Fibroblast of lung (primary cell): ENCODE measurements around the gene ZNF526. TPM values are rescaled to one million over a fixed set of nuclear protein-coding genes. Genes with fewer than 3 reads are reported as not detected.

ENCODE experiments used
- DNase-seq, 2 donors: peaks; one replicate each; pipeline versions ENCODE4 v3.0.0 to v3.0.0-alpha.2; 2010; ENCODE audit warnings: low read depth in 2 of 2
- H2AFZ ChIP-seq: 2 replicates; pipeline ENCODE4 v1.5.1; 2012; ENCODE audit warnings: low read length, control low read depth, inconsistent platforms
- H3K27ac ChIP-seq: 2 replicates; pipeline ENCODE4 v1.5.1; 2011; ENCODE audit warnings: low read length, control low read depth; ENCODE audit not compliant: insufficient read depth
- H3K27me3 ChIP-seq: 2 replicates; pipeline ENCODE4 v1.5.1; 2011; ENCODE audit warnings: mild to moderate bottlenecking, low read length; ENCODE audit not compliant: control insufficient read depth, insufficient read depth
- H3K36me3 ChIP-seq: 2 replicates; pipeline ENCODE4 v1.5.1; 2011; ENCODE audit warnings: low read length; ENCODE audit not compliant: control insufficient read depth, insufficient read depth
- H3K4me1 ChIP-seq: 2 replicates; pipeline ENCODE4 v1.5.1; 2011; ENCODE audit warnings: low read length; ENCODE audit not compliant: control insufficient read depth, insufficient read depth; ENCODE audit errors: extremely low read depth
- H3K4me2 ChIP-seq: 2 replicates; pipeline ENCODE4 v1.5.1; 2011; ENCODE audit warnings: low read length, control low read depth; ENCODE audit not compliant: insufficient read depth; ENCODE audit errors: extremely low read depth
- H3K4me3 ChIP-seq, 4 experiments: fragments of 200-600 bp in 1 of 4; sonication (generic) in 1 of 4; replicated peaks in 1 of 4; 2 replicates each; pipeline ENCODE4 v1.5.1; 2011 to 2016; ENCODE audit warnings: low read length in 4 of 4, low read depth in 3 of 4, mild to moderate bottlenecking in 3 of 4, control low read depth in 2 of 4, inconsistent platforms in 1 of 4, mixed read lengths in 1 of 4; ENCODE audit not compliant: insufficient read depth in 1 of 4; ENCODE audit errors: control extremely low read depth in 1 of 4
- H3K79me2 ChIP-seq: 2 replicates; pipeline ENCODE4 v1.5.1; 2012; ENCODE audit warnings: mild to moderate bottlenecking, low read length, inconsistent platforms; ENCODE audit not compliant: control insufficient read depth, insufficient read depth
- H3K9ac ChIP-seq: 2 replicates; pipeline ENCODE4 v1.5.1; 2011; ENCODE audit warnings: mild to moderate bottlenecking, low read length, control low read depth; ENCODE audit not compliant: insufficient read depth
- H3K9me3 ChIP-seq: 2 replicates; pipeline ENCODE4 v1.5.1; 2012; ENCODE audit warnings: low read depth, low read length; ENCODE audit not compliant: control insufficient read depth, insufficient read depth
- H4K20me1 ChIP-seq: 2 replicates; pipeline ENCODE4 v1.5.1; 2011; ENCODE audit warnings: low read length; ENCODE audit not compliant: control insufficient read depth, insufficient read depth; ENCODE audit errors: extremely low read depth
- CTCF ChIP-seq, 2 donors: IDR thresholded peaks in 1 of 2; conservative IDR thresholded peaks in 1 of 2; 1 replicate in 1 of 2; 2 replicates in 1 of 2; pipeline ENCODE4 v1.5.1; 2011 to 2012; ENCODE audit warnings: low read length in 2 of 2, control low read depth in 1 of 2, inconsistent platforms in 1 of 2, low read depth in 1 of 2, mild to moderate bottlenecking in 1 of 2
- EZH2 ChIP-seq: IDR thresholded peaks from 2 replicates; pipeline ENCODE4 v1.5.1; 2012; ENCODE audit warnings: low read length, control low read depth, mild to moderate bottlenecking; ENCODE audit errors: missing control alignments
- polyA plus RNA-seq, 2 donors: library from polyadenylated mRNA; depleted of rRNA in 1 of 2; stranded (reverse) in 1 of 2; unstranded in 1 of 2; fragments of >200 nt; gene quantifications; 2 replicates each; pipeline ENCODE4 v1.2.1, GENCODE V29; 2011 to 2012; ENCODE audit warnings: missing spikeins in 1 of 2
- total RNA-seq: library from RNA; depleted of rRNA; stranded (reverse); fragments of >200 nt; gene quantifications from 2 replicates; pipeline ENCODE4 v1.2.1, GENCODE V29; 2014

ZNF526 gene
- total and polyA plus RNA-seq, 2 donors (not counting 1 experiment from before 2014, with no cell fraction given): 5.9 to 7.8 TPM

- no peak for TF ChIP-seq EZH2
- no peak for TF ChIP-seq CTCF (conservative IDR thresholded peaks at IDR 0.05 in 1 of 2, IDR thresholded peaks at IDR 0.05 in 1 of 2; ENCODE audit: low read depth in 1 of 2, low read length in 2 of 2)
- H3K36me3 ChIP-seq: peaks cover 11% of the 10 kb centered on the region
- H3K4me3 ChIP-seq: no peak overlapping the region
- H2AFZ ChIP-seq: no peak overlapping the region
- H3K27ac ChIP-seq: no peak overlapping the region
- no peaks in the 10 kb centered on the region for H4K20me1 ChIP-seq
- H3K4me2 ChIP-seq: no peak overlapping the region
- peaks cover 21% of the 10 kb centered on the region for H3K4me1 ChIP-seq
- peaks cover 2% of the 10 kb centered on the region for H3K79me2 ChIP-seq
- H3K27me3 ChIP-seq: no peaks in the 10 kb centered on the region
- DNase-seq: no peak
- H3K9me3 ChIP-seq: no peaks in the 10 kb centered on the region
- H3K9ac ChIP-seq: no peak overlapping the region
These were observed 11.5 kb upstream of the ZNF526 start for GRCh38 chr19:42208612-42209011.

GRCh38 chr19:42212886-42213285 is 7.2 kb upstream of the ZNF526 start:
- TF ChIP-seq CTCF (conservative IDR thresholded peaks at IDR 0.05 in 1 of 2, IDR thresholded peaks at IDR 0.05 in 1 of 2; ENCODE audit: low read depth in 1 of 2, low read length in 2 of 2) (no peak), EZH2 (no peak)
- Histone ChIP-seq H3K4me2 (no peak overlapping the region), H3K27me3 (no peaks in the 10 kb centered on the region), H3K9me3 (no peaks in the 10 kb centered on the region), H3K4me1 (peaks cover 9% of the 10 kb centered on the region), H3K79me2 (peaks cover 24% of the 10 kb centered on the region), H4K20me1 (no peaks in the 10 kb centered on the region), H3K9ac (no peak overlapping the region), H3K27ac (no peak overlapping the region), H3K36me3 (peaks cover 6% of the 10 kb centered on the region), H2AFZ (no peak overlapping the region), H3K4me3 (no peak overlapping the region)
- DNase-seq: no peak

- H3K27ac ChIP-seq: no peak overlapping the region
- H3K4me2 ChIP-seq: no peak overlapping the region
- H3K9me3 ChIP-seq: no peaks in the 10 kb centered on the region
- H4K20me1 ChIP-seq: no peaks in the 10 kb centered on the region
- H3K27me3 ChIP-seq: no peaks in the 10 kb centered on the region
- TF ChIP-seq EZH2 (no peak), CTCF (conservative IDR thresholded peaks at IDR 0.05 in 1 of 2, IDR thresholded peaks at IDR 0.05 in 1 of 2; ENCODE audit: low read depth in 1 of 2, low read length in 2 of 2) (no peak)
- DNase-seq: no peak
- H3K79me2 ChIP-seq: peaks cover 26% of the 10 kb centered on the region
- no peak overlapping the region for H3K4me3 ChIP-seq
- no peak overlapping the region for H2AFZ ChIP-seq
- no peak overlapping the region for H3K9ac ChIP-seq
- H3K4me1 ChIP-seq: peaks cover 8% of the 10 kb centered on the region
- peaks cover 2% of the 10 kb centered on the region for H3K36me3 ChIP-seq
These were observed 5.2 kb upstream of the ZNF526 start for GRCh38 chr19:42214810-42215485.
